ENCODE results near the gene DAD1. TPM values are rescaled to one million over a fixed set of nuclear protein-coding genes. Genes with fewer than 3 reads are reported as not detected.

DAD1 gene
- total RNA-seq, 4 donors from 2014 or later, result 123 to 228 (median 171) TPM

- Histone ChIP-seq H3K9me3 (no peaks in the 10 kb centered on the region), H3K4me3 (no peak overlapping the region), H3K27ac (no peak overlapping the region), H3K27me3 (no peaks in the 10 kb centered on the region), H3K36me3 (peaks cover 0 to 65% of the 10 kb centered on the region in 2 donors), H3K4me1 (peaks cover 6 to 34% (median 6%) of the 10 kb centered on the region in 3 donors)
- no peak for TF ChIP-seq POLR2AphosphoS5 (IDR thresholded peaks at IDR 0.05)
- no peak for TF ChIP-seq EP300 (IDR thresholded peaks at IDR 0.05)
- no peak for TF ChIP-seq CTCF (IDR thresholded peaks at IDR 0.05)
- TF ChIP-seq POLR2A (IDR thresholded peaks at IDR 0.05), result no peak
- ATAC-seq, result peak; percentile 17
- 60% methylated on average over 1 of the region's 1 CpG; no CpG with 5 or more reads in 1 of the 2 donors for WGBS, 2 donors (ENCODE audit: low coverage in 1 of 2)
Observed at GRCh38 chr14:22572562-22573058, 16.4 kb downstream of the DAD1 start.

- WGBS, 2 donors (ENCODE audit: low coverage in 1 of 2), result 19 to 24% methylated on average over 8 of the region's 8 CpGs
- no peaks in the 10 kb centered on the region for H3K9me3 ChIP-seq
- no peak overlapping the region for H3K4me3 ChIP-seq
- H3K27ac ChIP-seq, result peak overlapping the region in 3 of 4 donors; percentile 45 to 70 (median 68)
- TF ChIP-seq POLR2A (IDR thresholded peaks at IDR 0.05), result no peak
- no peak for TF ChIP-seq POLR2AphosphoS5 (IDR thresholded peaks at IDR 0.05)
- no peak for TF ChIP-seq EP300 (IDR thresholded peaks at IDR 0.05)
- peak; percentile 84 to 95 (median 89) for TF ChIP-seq CTCF (IDR thresholded peaks at IDR 0.05)
- H3K36me3 ChIP-seq, result peaks cover 0 to 72% of the 10 kb centered on the region in 2 donors
- no peaks in the 10 kb centered on the region for H3K27me3 ChIP-seq
- H3K4me1 ChIP-seq, result peaks cover 3 to 48% (median 10%) of the 10 kb centered on the region in 3 donors
- peak; percentile 78 for ATAC-seq
Observed at GRCh38 chr14:22570132-22570949, 18.7 kb downstream of the DAD1 start.

GRCh38 chr14:22569737-22570131, 19.3 kb downstream of the DAD1 start:
- peak overlapping the region in 1 of 4 donors; percentile 68 for H3K27ac ChIP-seq
- no peak for ATAC-seq
- H3K4me3 ChIP-seq, result no peak overlapping the region
- no peak for TF ChIP-seq CTCF (IDR thresholded peaks at IDR 0.05)
- no peak for TF ChIP-seq POLR2A (IDR thresholded peaks at IDR 0.05)
- TF ChIP-seq EP300 (IDR thresholded peaks at IDR 0.05), result no peak
- no peak for TF ChIP-seq POLR2AphosphoS5 (IDR thresholded peaks at IDR 0.05)
- 78 to 93% methylated on average over 3 of the region's 3 CpGs for WGBS, 2 donors (ENCODE audit: low coverage in 1 of 2)
- H3K27me3 ChIP-seq, result no peaks in the 10 kb centered on the region
- no peaks in the 10 kb centered on the region for H3K9me3 ChIP-seq
- H3K4me1 ChIP-seq, result peaks cover 3 to 54% (median 15%) of the 10 kb centered on the region in 3 donors
- peaks cover 0 to 71% of the 10 kb centered on the region in 2 donors for H3K36me3 ChIP-seq

- no peak for ATAC-seq
- Histone ChIP-seq H3K36me3 (peaks cover 0 to 71% of the 10 kb centered on the region in 2 donors), H3K9me3 (no peaks in the 10 kb centered on the region), H3K4me3 (no peak overlapping the region), H3K27ac (no peak overlapping the region), H3K27me3 (no peaks in the 10 kb centered on the region), H3K4me1 (peaks cover 3 to 59% (median 19%) of the 10 kb centered on the region in 3 donors)
- WGBS, 2 donors (ENCODE audit: low coverage in 1 of 2), result 59 to 67% methylated on average over 3 of the region's 6 CpGs
- no peak for TF ChIP-seq EP300 (IDR thresholded peaks at IDR 0.05)
- TF ChIP-seq POLR2A (IDR thresholded peaks at IDR 0.05), result no peak
- TF ChIP-seq CTCF (IDR thresholded peaks at IDR 0.05), result no peak
- TF ChIP-seq POLR2AphosphoS5 (IDR thresholded peaks at IDR 0.05), result no peak
Observed at GRCh38 chr14:22569106-22569736, 19.8 kb downstream of the DAD1 start.

All from gastroesophageal sphincter (tissue), 4 donors.